ENCODE measurements around the gene C22orf42.
"Not testable (repeated sequence)": the region's sequence is repeated elsewhere in the genome, so short reads cannot be mapped to it uniquely, and the experiment has no call there.

C22orf42 gene, protein sequence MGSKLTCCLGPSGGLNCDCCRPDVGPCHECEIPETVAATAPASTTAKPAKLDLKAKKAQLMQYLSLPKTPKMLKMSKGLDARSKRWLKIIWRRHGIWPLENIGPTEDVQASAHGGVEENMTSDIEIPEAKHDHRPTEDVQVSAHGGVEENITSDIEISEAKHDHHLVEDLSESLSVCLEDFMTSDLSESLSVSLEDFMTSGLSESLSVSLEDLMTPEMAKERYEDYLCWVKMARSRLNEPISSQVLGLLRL

DNA sequence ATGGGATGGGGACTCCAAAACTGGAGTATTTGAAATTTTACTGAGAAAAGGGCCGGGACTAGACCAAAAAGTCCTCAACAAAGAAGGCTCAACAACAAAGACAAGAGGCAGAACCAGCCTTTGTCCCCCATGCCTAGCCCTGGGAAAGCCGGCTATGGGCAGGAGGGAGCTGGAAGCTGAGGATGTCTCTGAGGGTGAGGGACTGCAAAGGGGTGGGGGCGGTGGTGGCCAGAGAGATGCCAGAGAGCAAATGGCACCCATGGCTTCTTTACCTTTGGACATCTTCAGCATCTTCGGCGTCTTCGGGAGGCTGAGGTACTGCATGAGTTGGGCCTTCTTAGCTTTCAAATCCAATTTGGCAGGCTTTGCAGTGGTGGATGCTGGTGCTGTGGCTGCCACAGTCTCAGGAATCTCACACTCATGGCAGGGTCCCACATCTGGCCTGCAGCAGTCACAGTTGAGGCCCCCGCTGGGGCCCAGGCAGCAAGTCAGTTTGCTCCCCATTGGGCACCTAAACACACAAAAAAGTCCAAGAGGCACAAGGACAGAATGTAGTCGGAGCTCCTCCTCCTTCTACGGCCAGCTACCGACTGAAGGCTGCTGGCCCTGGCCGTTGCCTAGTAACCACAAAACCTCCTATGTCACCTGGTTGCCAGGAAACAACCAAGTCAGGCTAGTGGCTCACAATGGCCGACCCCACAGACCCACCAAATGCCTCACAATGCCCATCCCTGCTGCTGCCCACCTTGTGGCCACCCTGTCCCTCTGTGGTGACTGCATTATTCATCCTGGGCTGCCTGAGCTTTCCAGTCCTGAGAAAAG lies at the start of gene C22orf42:
Gene C22orf42, minus strand, starts transcription at position 592 of the 822 bp plus-strand sequence. Its CDS starts 88 bp downstream, at position 504.
- DNase-seq = no peak

DNA sequence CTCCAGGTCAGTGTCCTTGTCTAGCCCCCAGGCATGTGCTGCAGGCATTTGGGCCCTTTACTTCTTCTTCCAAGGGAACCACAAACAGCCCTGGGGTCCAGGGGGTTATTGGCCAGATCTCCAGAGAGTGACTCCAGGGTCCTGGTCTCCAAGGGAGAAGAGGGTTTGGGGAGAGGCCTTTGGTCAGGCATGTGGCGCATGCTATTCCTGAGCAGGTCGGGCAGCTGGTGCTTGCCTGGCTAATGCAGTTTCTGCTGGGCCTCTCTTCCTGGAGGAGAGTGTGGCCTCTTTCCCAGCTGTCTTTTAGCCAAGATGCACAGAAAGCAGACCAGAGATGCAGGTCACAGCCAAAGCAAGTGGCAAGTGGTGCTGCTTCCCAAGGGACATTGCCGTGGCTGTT lies 49.6 kb upstream of the C22orf42 start:
- DNase-seq = no peak

DNA sequence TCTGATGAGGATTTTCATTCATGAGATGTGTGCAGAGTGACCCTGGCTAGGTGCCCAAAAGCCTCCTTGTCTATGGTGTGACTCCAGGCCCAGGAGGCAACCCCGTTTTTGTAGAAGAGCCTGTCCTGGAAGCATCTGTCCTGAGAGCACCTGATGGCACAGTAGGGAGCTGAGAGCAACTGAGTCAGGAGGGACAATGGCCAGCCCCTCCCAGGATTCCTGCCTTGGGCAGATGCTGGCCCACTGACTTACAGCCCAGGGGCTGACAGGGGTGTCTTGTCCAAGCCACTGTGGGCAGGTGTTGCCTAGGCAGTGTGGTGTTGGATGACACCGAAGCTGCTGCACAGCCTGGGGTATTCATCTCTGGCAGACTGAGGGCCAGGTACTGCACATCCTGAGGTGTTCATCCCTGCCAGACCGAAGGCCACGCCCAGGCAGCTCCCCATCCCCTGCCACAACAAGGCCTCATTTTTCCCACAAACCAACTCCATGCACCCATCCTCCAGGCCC lies 48.9 kb upstream of the C22orf42 start:
- DNase-seq = no peak

DNA sequence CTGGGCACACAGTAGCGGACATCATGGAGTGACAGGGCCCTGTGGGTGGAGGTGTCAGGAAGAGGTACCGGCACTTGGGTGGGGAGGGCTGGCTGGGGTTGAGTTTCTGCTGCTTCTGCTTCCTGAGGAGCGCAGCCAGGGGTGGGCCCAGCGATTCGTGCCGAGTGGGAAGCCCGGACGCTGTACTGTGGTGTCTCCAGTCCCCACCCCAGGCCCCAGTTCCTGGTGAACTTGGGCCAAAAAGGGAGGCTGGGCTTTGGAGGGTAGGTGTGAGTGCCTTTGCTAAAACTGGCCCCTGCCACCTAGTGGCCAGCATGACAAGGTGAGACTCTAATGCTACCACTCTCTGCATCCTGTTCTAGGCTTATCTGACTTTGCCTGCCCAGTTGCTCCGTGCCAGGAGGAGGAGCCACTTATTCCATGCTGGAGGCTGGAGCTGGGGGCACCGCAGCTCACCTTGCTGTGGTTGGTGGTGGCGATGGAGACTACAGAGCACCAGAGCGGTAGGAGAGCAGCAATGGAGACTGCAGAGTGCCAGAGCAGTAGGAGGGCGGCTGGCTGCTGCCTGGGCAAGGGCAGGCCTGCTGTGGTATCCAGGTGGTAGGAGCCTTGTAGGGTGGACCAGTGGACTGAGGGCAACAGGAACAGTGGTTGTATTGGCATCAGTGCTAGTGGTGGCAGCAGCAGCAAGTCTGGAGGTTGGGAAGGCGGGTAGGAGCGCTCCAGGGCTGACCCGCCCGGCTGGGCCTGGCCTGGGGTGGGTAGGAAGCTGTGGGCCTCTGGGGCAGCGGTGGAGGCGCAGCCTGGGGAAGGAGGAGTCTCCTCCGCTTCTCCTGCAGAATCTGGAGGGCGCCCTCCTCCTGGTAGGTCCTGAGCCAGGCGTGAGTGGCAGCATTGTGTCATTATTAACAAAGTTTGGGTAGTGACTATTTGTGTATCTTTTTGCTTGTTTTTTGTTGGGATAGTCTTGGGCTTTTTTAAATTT lies 48.0 kb upstream of the C22orf42 start:
- no peak for DNase-seq

DNA sequence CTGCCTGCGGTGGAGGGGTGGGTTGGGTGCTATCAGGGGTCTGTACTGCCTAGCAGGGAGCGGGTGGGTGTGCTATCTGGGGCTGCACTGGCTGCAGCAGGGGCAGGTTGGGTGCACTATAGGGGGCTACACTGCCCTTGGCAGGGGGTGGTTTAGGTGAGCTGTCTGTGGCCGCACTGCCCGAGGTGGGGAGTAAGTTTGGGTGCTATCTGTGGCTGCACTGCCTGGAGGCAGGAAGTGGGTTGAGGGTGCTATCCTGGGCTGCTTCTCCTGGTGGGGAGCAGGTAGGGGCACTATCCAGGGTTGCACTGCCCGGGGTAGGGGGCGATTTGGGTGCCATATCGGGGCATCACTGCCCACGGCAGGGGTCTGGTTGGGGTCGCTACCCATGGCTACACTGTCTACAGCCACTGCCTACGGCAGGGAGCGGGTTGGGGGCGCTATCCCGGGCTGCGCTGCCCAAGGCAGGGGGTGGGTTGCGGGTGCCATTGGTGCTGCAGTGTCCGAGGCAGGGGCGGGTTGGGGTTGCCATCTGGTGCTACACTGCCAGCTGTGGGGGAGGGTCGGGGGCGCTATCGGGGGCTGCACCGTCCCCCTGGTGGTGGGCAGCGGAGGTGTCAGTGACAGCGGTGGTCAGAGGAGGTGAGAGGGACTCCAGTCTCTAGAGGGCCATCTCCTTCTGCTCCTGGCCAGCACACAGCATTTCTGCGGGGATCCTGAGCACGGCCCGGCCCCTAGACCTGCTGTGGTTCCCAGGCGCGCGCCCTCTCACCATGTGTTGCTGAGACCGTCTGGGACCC lies 47.1 kb upstream of the C22orf42 start:
- no peak for DNase-seq

DNA sequence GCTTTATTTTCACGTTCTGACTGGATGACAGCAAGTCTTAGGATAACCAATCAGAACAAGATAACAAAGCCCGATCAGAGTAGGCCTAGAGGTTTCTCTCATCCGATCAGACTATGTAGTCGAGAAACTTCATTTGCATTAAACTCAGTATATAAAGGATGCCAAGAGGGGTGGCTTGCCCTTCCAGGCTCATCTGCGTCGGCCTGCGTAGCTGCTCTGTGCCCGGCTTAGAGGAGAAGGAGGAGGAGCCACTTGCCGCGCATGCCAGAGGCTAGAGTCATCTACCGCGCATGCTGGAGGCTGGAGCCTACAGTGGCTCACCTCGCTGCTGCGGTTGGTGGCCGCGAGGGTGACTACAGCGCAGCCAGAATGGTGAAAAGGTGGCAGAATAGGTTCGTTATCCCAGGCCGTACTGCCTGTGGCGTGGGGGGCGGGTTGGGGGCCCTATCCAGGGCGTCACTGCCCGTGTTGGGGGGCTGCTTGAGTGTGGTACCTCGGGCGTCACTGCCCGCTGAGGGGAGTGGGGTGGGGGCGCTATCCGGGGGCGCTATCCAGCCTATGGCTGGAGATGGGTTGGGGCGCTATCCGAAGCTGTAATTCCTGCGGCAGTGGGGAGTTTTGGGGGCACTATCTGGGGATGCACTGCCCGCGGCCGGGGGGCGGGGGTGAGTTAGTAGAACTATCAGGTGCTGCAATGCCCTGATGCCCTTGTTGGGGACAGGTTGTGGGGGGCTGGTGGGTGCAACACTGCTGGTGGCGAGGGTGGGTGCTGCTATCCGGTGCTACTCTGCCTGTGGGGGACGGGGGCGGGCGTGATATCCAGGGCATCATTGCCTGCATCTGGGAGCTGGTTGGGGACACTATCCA lies 46.0 kb upstream of the C22orf42 start, which contains the start of gene RFPL2:
Gene RFPL2, minus strand, starts transcription at position 218 of the 867 bp plus-strand sequence. CDS start 2,622 bp downstream, outside the sequence.
- DNase-seq = peak; percentile 61

DNA sequence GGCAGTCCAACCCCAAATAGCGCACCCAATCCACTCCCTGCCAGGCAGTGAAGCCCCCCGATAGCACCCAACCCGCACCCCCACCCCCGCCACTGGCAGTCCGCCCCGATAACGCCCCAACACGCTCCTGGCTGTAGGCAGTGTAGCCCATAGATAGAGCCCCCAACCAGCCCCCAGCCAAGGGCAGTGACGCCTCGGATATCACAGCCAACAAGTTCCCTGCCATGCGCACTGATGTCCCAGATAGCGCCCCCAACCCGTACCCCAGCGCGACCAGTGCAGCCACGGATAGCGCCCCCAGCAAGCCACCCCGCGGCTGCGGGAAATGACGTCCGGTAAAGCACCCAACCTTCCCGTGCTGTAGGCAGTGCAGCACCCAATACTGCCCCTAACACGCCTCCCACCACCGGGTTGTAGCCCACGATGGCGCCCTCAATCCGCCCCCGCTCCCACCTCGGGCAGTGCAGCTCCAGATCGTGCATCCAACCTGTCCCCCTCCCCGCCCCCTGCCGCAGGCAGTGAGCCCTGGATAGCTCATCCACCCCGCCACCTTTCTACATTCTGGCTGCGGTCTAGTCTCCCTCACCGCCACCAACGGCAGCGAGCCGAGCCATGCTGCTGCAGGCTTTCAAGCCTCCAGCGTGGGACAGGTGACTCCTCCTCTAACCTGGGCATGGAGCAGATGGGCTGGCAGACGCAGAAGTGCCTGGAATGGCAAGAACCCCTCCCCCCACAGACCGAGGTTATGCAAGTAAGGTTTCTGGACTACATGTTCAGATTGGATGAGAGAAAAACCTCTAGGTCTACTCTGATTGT lies 45.1 kb upstream of the C22orf42 start:
- DNase-seq = peak; percentile 89

DNA sequence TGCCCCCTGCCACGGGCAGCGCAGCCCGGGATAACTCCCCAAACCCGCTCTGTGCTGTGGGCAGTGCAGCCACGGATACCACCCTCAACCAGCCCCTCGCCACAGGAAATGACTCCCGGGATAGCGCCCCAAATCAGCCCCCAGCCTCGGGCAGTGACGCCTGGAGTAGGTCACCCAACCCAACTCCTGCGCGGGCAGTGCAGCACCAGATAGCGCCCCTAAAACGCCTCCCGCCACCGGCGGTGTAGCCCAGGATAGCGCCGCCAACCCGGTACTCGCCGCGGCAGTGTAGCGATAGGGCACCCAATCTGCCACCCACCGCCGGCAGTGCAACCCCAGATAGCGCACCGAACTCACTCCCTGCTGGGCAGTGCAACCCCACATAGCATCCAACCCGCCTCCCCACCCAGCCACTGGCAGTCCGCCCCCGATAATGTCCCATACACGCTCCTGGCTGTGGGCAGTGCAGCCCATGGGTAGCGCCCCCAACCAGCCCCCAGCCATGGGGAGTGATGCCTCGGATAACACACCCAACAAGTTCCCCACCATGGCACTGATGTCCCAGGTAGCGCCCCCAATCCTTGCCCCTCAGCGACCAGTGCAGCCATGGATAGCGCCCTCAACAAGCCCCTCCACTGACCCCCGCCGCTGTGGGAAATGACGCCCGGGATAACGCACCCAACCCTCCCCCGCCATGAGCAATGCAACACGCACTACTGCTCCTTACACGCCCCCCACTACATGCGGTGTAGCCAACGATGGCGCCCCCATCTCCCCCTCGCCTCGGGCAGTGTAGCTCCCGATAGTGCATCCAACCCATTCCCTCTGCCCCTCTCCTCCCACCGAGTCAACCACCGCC lies 44.3 kb upstream of the C22orf42 start:
- DNase-seq = peak; percentile 22

DNA sequence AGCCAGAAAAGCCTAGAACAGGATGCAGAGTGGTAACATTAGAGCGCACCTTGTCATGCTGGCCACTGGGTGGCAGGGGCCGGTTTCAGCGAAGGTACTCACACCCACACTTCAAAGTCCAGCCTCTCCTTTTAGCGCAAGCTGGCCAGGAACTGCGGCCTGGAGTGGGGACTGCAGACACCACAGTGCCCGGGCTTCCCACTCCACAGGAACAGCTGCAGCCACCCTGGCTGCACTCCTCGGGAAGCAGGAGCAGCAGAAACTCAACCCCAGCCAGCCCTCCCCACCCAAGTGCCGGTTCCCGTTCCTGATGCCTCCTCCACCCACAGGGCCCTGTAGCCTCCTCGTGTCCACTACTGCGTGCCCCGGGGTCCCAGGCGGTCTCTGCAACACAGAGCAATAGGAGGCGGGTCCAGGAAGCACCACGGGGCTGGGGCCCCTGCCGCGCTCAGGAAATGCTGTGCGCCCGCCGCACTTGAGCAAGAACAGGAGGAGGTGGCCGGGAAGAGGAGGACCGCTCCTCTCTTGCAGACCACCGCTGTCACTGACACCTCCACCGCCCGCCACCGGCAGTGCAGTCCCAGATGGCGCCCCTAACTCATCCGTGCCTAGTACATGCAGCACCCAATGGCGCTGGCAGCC lies 43.6 kb upstream of the C22orf42 start:
- DNase-seq = peak; percentile 23

DNA sequence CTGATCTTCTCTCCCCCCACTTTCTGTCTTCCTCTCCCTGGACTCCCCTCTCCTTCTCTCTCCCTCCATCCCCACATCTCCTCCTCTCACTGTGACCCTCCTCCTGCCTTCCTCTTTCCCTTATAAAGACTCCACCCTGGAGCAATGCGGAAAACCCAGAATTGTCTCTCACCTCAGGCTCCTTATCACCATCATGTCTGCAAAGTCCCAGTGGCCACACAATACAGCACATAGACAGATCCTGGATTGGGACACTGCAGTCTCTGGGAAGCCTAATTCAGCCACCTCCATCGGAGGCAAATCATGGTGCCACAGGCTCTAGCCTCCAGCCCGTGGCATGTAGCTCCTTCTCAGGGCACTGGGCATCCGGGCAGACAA lies 43.0 kb upstream of the C22orf42 start:
- no peak for DNase-seq

DNA sequence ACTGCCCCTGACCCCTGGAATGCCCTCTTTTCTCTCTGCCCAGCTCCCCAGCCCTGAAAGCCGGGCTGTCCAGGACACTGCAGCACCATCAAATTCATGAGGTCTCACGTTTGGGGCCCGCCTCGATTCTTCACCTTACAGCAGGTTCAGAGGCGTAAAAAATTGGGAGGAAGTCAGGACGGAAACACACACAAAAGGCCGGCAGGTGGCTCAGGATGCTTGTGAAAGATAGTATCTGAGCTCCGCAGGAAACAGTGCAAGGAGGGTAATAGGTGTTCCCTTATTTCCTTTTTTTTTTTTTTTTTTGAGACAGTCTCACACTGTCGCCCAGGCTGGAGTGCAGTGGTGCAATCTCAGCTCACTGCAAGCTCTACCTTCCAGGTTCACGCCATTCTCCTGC lies 41.6 kb upstream of the C22orf42 start:
- no peak for DNase-seq

DNA sequence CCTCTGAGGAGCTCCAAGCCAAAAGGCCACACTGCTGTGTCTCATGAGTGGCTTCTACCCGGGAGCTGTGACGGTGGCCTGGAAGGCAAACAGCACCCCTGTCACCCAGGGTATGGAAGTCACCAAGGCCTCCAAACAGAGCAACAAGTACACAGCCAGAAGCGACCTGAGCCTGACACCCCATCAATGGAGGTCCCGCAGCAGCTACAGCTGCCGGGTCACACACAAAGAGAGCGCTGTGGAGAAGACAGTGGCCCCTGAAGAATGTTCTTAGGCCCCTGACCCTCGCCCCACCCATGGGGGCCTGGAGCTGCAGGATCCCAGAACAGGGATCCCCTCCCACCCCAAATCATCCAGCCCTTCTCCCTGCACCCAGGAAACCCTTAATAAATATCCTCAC lies 40.9 kb upstream of the C22orf42 start:
- no peak for DNase-seq

DNA sequence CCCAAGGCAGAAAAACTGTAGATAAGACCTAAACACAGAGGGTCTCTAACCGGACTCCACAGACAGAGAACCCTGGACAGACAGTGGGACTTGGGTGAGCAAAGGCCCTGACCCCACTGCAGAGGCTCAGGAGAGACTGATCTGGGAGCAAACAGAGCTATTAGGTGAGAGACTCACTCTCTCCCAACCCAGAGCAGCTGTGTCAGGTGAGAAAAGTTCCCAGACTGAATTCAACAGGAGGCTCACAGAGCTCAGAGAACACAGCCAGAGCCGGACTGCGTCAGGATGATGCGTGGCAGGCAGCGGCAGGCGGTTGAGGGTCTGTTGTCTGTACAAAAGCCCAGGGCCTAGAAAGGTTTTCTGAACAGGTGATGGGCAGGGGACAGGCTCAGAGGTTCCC lies 40.2 kb upstream of the C22orf42 start:
- no peak for DNase-seq

DNA sequence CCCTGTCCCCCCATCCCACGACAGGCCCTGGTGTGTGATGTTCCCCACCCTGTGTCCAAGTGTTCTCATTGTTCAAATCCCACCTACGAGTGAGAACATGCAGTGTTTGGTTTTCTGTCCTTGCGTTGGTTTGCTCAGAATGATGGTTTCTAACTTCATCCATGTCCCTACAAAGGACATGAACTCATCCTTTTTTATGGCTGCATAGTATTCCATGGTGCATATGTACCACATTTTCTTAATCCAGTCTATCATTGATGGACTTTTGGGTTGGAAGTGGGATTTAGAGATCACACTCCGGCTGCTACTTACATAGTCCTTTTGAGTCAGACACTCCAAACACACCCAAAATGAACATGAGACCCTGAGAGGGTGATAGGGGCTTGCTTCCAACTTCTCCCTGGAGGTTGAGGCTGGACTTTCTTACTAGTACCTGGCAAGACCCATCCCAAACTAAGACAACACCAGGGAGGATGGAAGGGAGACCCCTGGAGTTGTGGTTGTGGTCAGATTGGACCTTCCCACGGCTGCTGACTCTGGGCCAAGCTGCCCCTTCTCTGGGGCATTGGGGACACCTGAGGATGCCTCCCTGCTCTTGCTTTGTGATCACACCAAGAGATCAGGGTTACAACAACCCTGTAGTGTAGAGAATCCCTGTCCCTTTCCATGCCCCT lies 38.6 kb upstream of the C22orf42 start:
- not testable (repeated sequence) for DNase-seq

DNA sequence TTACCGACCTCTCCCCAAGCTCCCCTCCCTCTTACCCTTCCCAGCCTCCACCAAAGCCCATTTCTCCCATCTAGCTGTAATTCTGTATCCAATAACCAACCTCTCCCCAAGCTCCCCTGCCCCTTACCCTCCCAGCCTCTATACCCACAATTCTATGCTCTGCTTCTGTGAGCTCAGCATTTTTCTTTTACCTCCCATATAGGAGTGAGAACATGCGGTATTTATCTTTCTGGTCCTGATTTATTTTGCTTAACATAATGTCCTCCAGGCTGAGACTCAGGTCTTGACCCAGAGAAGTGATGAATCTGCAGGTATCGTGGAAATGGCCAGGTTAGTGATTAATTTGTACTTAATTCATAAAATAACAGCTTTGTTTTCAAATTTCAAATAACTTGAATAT lies 36.8 kb upstream of the C22orf42 start:
- not testable (repeated sequence) for DNase-seq

DNA sequence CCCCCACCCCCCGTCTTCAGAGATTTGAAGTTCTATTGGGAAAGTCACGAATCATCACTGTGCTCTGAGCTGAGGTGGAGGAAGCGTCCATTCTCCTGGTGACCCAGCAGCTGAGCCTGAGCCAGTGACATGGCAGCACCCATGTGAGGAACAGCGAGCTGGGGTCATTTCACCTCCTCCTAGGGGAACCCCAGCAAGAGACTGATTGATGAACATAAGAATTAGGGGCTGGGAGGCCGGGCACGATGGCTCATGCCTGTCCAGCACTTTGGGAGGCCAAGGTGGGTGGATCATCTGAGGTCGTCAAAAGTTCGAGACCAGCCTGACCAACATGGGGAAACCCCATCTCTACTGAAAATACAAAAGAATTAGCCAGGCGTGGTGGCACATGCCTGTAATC lies 34.2 kb upstream of the C22orf42 start:
- DNase-seq = not testable (repeated sequence)

DNA sequence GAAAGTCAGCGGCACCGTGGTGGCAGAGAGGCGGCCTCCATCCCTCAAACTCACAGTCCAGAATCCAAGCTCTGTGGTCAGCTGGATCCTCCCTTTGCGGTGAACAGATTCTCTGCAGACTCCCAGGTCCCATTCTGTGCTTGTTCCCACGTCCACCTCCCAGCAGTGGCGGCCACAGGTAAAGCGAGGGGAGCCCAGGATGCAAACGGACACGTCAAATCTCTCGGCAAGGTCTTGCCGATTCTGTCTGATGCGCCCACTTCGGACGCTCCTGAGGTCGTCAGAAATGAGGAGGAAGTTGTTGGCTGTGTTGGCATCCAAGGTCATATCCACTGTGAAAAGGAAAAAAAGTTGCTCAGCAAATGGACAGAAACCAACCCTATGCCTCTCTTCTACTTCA lies 31.9 kb upstream of the C22orf42 start:
- not testable (repeated sequence) for DNase-seq

DNA sequence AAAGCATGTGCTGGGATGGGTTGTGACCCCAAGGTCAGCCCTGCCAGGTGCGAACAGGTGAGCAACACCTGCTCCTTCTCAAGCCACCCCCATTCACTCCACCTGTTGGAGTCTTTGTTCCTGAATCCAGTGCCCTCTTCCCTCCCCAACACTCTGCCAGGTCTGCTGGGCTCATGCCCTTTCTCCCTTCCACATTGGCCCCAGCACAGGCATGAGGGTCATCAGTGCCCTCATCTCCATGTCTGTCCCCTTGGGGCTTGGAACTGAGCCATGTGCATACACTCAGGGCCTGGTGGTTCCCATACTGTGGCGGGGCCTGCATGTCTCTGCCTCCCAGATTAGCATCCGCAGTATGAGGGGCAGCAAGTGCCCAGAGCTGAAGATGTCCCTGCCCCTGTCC lies 26.7 kb upstream of the C22orf42 start:
- DNase-seq = no peak
